SK-N-SH (cell line): ENCODE measurements around the gene EBF3. TPM values are rescaled to one million over a fixed set of nuclear protein-coding genes. Genes with fewer than 3 reads are reported as not detected.

ENCODE experiments used
- CTCF ChIA-PET: fragments of 300-600, 350-600 bp; formaldehyde crosslinking; extraction: SDS; loops from one replicate; lab custom pipeline; 2021; lab: Yijun Ruan, JAX
- POLR2A ChIA-PET: fragments of 350-600 bp; sonication (Branson Sonifier 250); formaldehyde crosslinking; extraction: SDS; loops from one replicate; lab custom pipeline; 2020; ENCODE audit warnings: antibody characterized with exemption, inconsistent platforms; lab: Yijun Ruan, JAX
- DNase-seq: peaks from one replicate; pipeline ENCODE4 v3.0.0; 2012
- H2AFZ ChIP-seq: fragments of 200-600 bp; sonication (generic); 2 replicates; pipeline ENCODE4 v1.8.1; 2016; ENCODE audit warnings: antibody characterized with exemption, mild to moderate bottlenecking, low read depth
- H3F3A ChIP-seq: fragments of 200-600 bp; sonication (generic); replicated peaks from 2 replicates; pipeline ENCODE3; 2016; ENCODE audit warnings: antibody characterized with exemption, mild to moderate bottlenecking; ENCODE audit not compliant: insufficient read depth
- H3K27ac ChIP-seq, 2 experiments: fragments of 200-500 bp in 1 of 2; fragments of 200-600 bp in 1 of 2; sonication (Bioruptor generic) in 1 of 2; sonication (generic), shearing (Covaris generic) in 1 of 2; 2 replicates each; pipeline versions ENCODE4 v1.5.1 to v1.6.1; 2014 to 2016; ENCODE audit warnings: low read depth in 2 of 2, inconsistent platforms in 1 of 2, low read length in 1 of 2, mild to moderate bottlenecking in 1 of 2, mixed read lengths in 1 of 2
- H3K27me3 ChIP-seq: fragments of 200-600 bp; sonication (generic), shearing (Covaris generic); 2 replicates; pipeline ENCODE4 v1.6.1; 2016; ENCODE audit warnings: mixed run types; ENCODE audit not compliant: insufficient read depth
- H3K36me3 ChIP-seq, 2 experiments: fragments of 200-500 bp in 1 of 2; fragments of 200-600 bp in 1 of 2; sonication (Bioruptor generic) in 1 of 2; sonication (generic) in 1 of 2; replicated peaks in 1 of 2; 2 replicates each; pipeline versions ENCODE3 to v1.5.1; 2014 to 2016; ENCODE audit warnings: low read length in 1 of 2, mild to moderate bottlenecking in 1 of 2; ENCODE audit not compliant: insufficient read depth in 2 of 2, control insufficient read depth in 1 of 2
- H3K4me1 ChIP-seq, 2 experiments: fragments of 200-500 bp in 1 of 2; fragments of 200-600 bp in 1 of 2; sonication (Bioruptor generic) in 1 of 2; sonication (generic), shearing (Covaris generic) in 1 of 2; 2 replicates each; pipeline versions ENCODE4 v1.5.1 to v1.6.1; 2014 to 2016; ENCODE audit warnings: low read depth in 1 of 2, low read length in 1 of 2, mixed run types in 1 of 2; ENCODE audit not compliant: insufficient read depth in 2 of 2, control insufficient read depth in 1 of 2
- H3K4me2 ChIP-seq: fragments of 200-600 bp; sonication (generic), shearing (Covaris generic); 2 replicates; pipeline ENCODE4 v1.6.1; 2017; ENCODE audit warnings: mixed run types
- H3K4me3 ChIP-seq, 2 experiments: fragments of 200-500 bp in 1 of 2; fragments of 200-600 bp in 1 of 2; sonication (Bioruptor generic) in 1 of 2; sonication (generic), shearing (Covaris generic) in 1 of 2; 2 replicates each; pipeline versions ENCODE4 v1.5.1 to v1.8.1; 2014 to 2016; ENCODE audit warnings: low read depth in 2 of 2, inconsistent platforms in 1 of 2, low read length in 1 of 2, mild to moderate bottlenecking in 1 of 2, mixed read lengths in 1 of 2, moderate library complexity in 1 of 2
- H3K79me2 ChIP-seq: fragments of 200-600 bp; sonication (generic); 2 replicates; pipeline ENCODE4 v1.8.1; 2017; ENCODE audit warnings: mild to moderate bottlenecking; ENCODE audit not compliant: insufficient read depth
- H3K9ac ChIP-seq: fragments of 200-600 bp; sonication (generic); 2 replicates; pipeline ENCODE4 v1.6.1; 2017; ENCODE audit warnings: mixed run types
- H3K9me2 ChIP-seq: fragments of 200-600 bp; sonication (generic); 2 replicates; pipeline ENCODE4 v1.6.1; 2017; ENCODE audit warnings: mixed run types
- H3K9me3 ChIP-seq: fragments of 200-600 bp; sonication (generic); 2 replicates; pipeline ENCODE4 v1.6.1; 2017; ENCODE audit warnings: mixed run types, mild to moderate bottlenecking, moderate library complexity
- H4K20me1 ChIP-seq: fragments of 200-600 bp; sonication (generic); 2 replicates; pipeline ENCODE4 v1.6.1; 2017; ENCODE audit warnings: mild to moderate bottlenecking, mixed run types; ENCODE audit not compliant: insufficient read depth
- EP300 ChIP-seq, 2 experiments: IDR thresholded peaks; 2 replicates each; pipeline versions ENCODE4 v1.4.0 to v1.6.1; 2012; ENCODE audit warnings: borderline replicate concordance in 1 of 2, low read depth in 1 of 2, low read length in 1 of 2
- FOSL2 ChIP-seq: IDR thresholded peaks from 2 replicates; pipeline ENCODE4 v1.4.0; 2012; ENCODE audit warnings: low read depth, mild to moderate bottlenecking, moderate library complexity, borderline replicate concordance
- FOXJ3 ChIP-seq: sonication (generic); formaldehyde crosslinking; IDR thresholded peaks from 2 replicates; pipeline ENCODE4 v1.5.1; 2020; ENCODE audit warnings: mild to moderate bottlenecking, missing genetic modification reagents
- FOXM1 ChIP-seq: IDR thresholded peaks from 2 replicates; pipeline ENCODE4 v1.4.0; 2012; ENCODE audit warnings: low read depth, mild to moderate bottlenecking
- JUND ChIP-seq: IDR thresholded peaks from 2 replicates; pipeline ENCODE4 v1.4.0; 2012
- NFIC ChIP-seq: IDR thresholded peaks from 2 replicates; pipeline ENCODE4 v1.4.0; 2012; ENCODE audit warnings: borderline replicate concordance
- NRF1 ChIP-seq: IDR thresholded peaks from 2 replicates; pipeline ENCODE4 v1.6.1; 2012; ENCODE audit warnings: low read depth, mild to moderate bottlenecking, low read length
- POLR2AphosphoS5 ChIP-seq: IDR thresholded peaks from 2 replicates; pipeline ENCODE4 v1.6.1; 2012; ENCODE audit warnings: low read depth, low read length
- RCOR1 ChIP-seq: fragments of 150-350 bp; IDR thresholded peaks from 2 replicates; pipeline ENCODE4 v1.6.1; 2017; ENCODE audit warnings: antibody characterized with exemption, low read length
- RXRA ChIP-seq: IDR thresholded peaks from 2 replicates; pipeline ENCODE4 v1.4.0; 2012; ENCODE audit warnings: low read depth, mild to moderate bottlenecking, borderline replicate concordance
- SIN3A ChIP-seq: IDR thresholded peaks from 2 replicates; pipeline ENCODE4 v1.6.1; 2012; ENCODE audit warnings: low read depth, mild to moderate bottlenecking, low read length, moderate library complexity, borderline replicate concordance
- SMC3 ChIP-seq: IDR thresholded peaks from 2 replicates; pipeline ENCODE4 v1.6.1; 2012; ENCODE audit warnings: low read depth, low read length, improper control_type of control experiment
- TAF1 ChIP-seq: IDR thresholded peaks from 2 replicates; pipeline ENCODE4 v1.6.1; 2012; ENCODE audit warnings: low read depth, mild to moderate bottlenecking, low read length, moderate library complexity, borderline replicate concordance
- TCF12 ChIP-seq: IDR thresholded peaks from 2 replicates; pipeline ENCODE4 v1.4.0; 2012
- TEAD4 ChIP-seq: IDR thresholded peaks from 2 replicates; pipeline ENCODE4 v1.4.0; 2012; ENCODE audit warnings: mild to moderate bottlenecking, borderline replicate concordance; ENCODE audit not compliant: insufficient read depth
- YY1 ChIP-seq: IDR thresholded peaks from 2 replicates; pipeline ENCODE4 v1.4.0; 2012; ENCODE audit warnings: low read depth, mild to moderate bottlenecking
- WGBS: methylation state at CpG from one replicate; pipeline ENCODE4 v1.1.6; 2017; ENCODE audit warnings: low lambda C conversion rate; 5-methylcytosine and 5-hydroxymethylcytosine counted together
- polyA plus RNA-seq, 3 experiments: library from polyadenylated mRNA; depleted of rRNA; stranded (reverse); fragments of >200 nt; gene quantifications; 2 replicates each; pipeline ENCODE4 v1.2.3, GENCODE V29; 2012
- TF ChIP-seq, protein P1 (sequence below): IDR thresholded peaks from 2 replicates; pipeline ENCODE4 v1.4.0; 2012; ENCODE audit warnings: low read depth

Gene EBF3
- polyA plus RNA-seq, 1 of the 3 experiments (the other 2 are of a cell fraction) = not detected

DNA sequence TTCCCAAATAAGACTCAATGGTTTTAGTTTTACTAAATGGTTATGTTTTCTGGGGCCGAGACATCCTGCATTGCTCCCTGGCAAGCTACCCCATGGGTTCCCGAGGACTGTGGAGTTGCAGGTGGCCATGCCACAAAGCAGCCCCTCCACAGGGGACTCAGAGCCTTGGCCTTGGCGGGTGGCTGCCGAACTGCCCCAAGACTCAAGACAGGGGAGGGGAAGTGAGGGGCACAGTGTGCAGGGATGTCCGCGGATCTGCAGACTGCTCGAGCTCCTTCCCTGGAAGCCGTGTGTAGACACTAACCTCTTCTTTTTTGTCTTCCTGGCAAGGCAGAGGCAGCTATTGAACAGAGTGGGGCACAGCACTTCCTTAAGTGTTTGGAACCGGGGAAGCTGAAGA is 154.6 kb downstream of the EBF3 start:
- H3K79me2 ChIP-seq = no peaks in the 10 kb centered on the region
- no peaks in the 10 kb centered on the region for H3F3A ChIP-seq
- H3K4me1 ChIP-seq = no peaks in the 10 kb centered on the region
- H3K4me2 ChIP-seq = no peak overlapping the region
- no peaks in the 10 kb centered on the region for H3K36me3 ChIP-seq
- no peak overlapping the region for H3K27ac ChIP-seq
- no peaks in the 10 kb centered on the region for H3K9me2 ChIP-seq
- ChIA-PET CTCF (no interaction called here), POLR2A (no interaction called here)
- no peak overlapping the region for H3K9ac ChIP-seq
- TF ChIP-seq NFIC (no peak), FOSL2 (no peak), RCOR1 (no peak), YY1 (no peak), POLR2AphosphoS5 (no peak), TCF12 (no peak), FOXJ3 (CRISPR knock-in tag) (no peak), FOXM1 (no peak), RXRA (no peak), EP300 (IDR thresholded peaks at IDR 0.05; ENCODE audit: borderline replicate concordance in 1 of 2, low read depth in 1 of 2, low read length in 1 of 2) (no peak), JUND (no peak), SIN3A (no peak), TAF1 (no peak)
- TF ChIP-seq, protein P1, sequence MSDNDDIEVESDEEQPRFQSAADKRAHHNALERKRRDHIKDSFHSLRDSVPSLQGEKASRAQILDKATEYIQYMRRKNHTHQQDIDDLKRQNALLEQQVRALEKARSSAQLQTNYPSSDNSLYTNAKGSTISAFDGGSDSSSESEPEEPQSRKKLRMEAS = no peak
- no peaks in the 10 kb centered on the region for H3K27me3 ChIP-seq
- H3K9me3 ChIP-seq = no peaks in the 10 kb centered on the region
- H3K4me3 ChIP-seq = no peak overlapping the region
- DNase-seq = no peak
- H2AFZ ChIP-seq = no peak overlapping the region
- no peaks in the 10 kb centered on the region for H4K20me1 ChIP-seq
- WGBS = 50% methylated on average over 9 of the region's 9 CpGs

DNA sequence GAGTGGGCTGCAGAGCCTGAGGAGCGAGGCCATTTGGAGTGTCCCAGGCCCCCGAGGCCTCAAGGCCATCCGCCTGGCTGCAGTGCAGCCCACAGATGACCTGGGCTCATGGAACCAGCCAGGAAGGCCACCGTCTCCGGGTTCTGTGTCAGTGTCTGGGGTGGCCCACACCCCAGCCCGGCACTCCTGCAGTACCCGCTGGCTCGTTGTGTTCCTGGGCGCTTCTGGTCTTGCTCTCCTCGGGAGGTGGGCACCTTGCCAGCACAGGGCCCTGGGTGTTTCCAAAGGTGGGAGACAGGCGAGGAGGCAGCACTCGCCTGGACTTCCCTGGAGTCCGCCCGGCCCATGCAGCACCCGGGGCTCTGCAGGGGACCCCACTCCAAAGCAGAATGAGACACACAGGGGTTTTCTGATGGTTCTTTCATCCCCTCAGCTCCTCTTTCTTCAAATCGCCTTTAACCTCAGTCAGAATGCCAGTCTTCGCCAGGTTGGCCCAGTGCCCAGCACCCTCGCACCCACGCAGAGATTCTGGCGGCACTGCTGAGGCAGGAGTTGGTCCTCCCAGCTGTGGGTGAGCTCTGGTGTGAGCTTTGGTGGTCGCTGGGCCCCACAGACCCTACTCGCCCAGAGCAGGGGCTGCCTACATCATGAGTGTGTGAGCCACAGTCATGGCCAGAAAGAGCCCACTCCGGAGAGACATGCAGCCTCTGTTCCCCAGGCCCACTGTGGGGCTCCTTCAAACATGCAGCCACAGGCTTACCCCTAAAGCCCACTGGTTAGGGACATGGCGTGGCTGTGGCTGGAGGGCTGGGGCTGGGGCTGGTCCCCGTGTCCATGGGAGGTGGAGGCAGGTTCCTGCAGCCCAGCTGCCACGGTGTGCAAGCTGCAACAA is 155.7 kb downstream of the EBF3 start:
- 43% methylated on average over 11 of the region's 26 CpGs for WGBS
- no peak overlapping the region for H2AFZ ChIP-seq
- no peaks in the 10 kb centered on the region for H3K79me2 ChIP-seq
- H3K36me3 ChIP-seq = no peaks in the 10 kb centered on the region
- no peak overlapping the region for H3K9ac ChIP-seq
- DNase-seq = no peak
- TF ChIP-seq JUND (no peak), FOXJ3 (CRISPR knock-in tag) (no peak), FOXM1 (no peak), NRF1 (no peak), TEAD4 (no peak), TAF1 (no peak), POLR2AphosphoS5 (no peak), SMC3 (no peak), EP300 (IDR thresholded peaks at IDR 0.05; ENCODE audit: borderline replicate concordance in 1 of 2, low read depth in 1 of 2, low read length in 1 of 2) (no peak)
- TF ChIP-seq, protein P1 = no peak
- TF ChIP-seq, all 33 proteins: peak for 0
- ChIA-PET CTCF (interaction anchor here (1.0 kb wide), 1 partner anchor 536 kb away, joined by 4 read pairs; no protein-coding TSS in a partner anchor), POLR2A (no interaction called here)
- Histone ChIP-seq H3K27ac (no peak overlapping the region), H3F3A (no peaks in the 10 kb centered on the region), H3K4me1 (no peaks in the 10 kb centered on the region), H3K4me3 (no peak overlapping the region), H3K27me3 (no peaks in the 10 kb centered on the region), H3K9me2 (no peaks in the 10 kb centered on the region), H3K4me2 (no peak overlapping the region), H4K20me1 (no peaks in the 10 kb centered on the region), H3K9me3 (no peaks in the 10 kb centered on the region)
